HG02588 (cell line): ENCODE measurements around the gene VPS25.
"Not testable (repeated sequence)": the region's sequence is repeated elsewhere in the genome, so short reads cannot be mapped to it uniquely, and the experiment has no call there.

Experiments
- ATAC-seq: cut with Tn5 transposase; IDR thresholded peaks from one replicate; pipeline ENCODE4 v1.9.1; 2021; ENCODE audit warnings: mild to moderate bottlenecking, moderate library complexity; ENCODE audit not compliant: unreplicated experiment

The VPS25 gene

GRCh38 chr17:42767512-42767911, 5.7 kb upstream of the VPS25 start:
- ATAC-seq: no peak

- not testable (repeated sequence) for ATAC-seq
These were observed 5.2 kb upstream of the VPS25 start for GRCh38 chr17:42768006-42768405.

- ATAC-seq: not testable (repeated sequence)
These were observed 3.3 kb upstream of the VPS25 start for GRCh38 chr17:42769964-42770363.

DNA sequence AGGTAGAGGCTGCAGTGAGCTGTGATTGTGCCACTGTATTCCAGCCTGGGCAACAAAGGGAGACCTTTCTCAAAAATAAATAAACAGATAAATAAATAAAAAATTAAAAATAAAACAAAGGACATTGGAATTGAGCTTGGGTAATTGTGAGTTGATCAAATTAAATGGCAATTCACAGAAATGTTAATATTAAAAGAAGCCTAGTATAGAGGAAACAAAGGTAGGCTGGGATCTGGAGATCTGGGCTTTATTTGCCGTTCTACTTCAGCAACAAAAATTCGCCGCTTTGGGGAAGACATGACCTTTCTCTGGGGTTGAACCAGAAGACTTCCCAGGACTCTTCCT, 332 bp upstream of the VPS25 start:
- no peak for ATAC-seq

- no peak for ATAC-seq
These were observed 957 bp downstream of the VPS25 start for GRCh38 chr17:42774066-42774745.

DNA sequence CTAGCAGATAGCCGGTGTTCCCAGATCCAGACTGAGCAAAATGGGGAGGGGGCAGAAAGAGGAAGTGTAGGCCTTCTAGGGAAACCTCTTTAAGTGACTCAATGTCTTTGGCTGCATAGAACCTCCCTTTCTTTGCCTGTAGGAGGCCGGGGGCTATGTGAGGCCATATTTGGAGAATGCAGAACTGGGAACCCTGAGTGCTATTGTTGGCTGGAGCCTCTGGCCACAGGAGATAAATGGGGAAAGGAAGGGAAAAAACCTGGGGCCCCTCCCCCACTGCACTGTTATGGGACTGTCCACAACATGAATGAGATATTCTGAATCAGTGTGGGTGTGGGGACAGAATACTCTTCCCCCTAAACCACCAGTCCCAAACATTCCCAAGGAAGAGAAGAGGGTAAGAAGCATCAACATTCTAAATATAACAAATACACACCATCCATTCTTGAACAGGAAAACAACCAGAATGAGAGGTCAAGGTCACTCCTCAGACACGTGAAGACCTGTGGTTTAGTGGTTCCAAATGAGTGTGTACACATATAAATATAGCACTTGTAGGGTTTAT, 2.4 kb downstream of the VPS25 start:
- no peak for ATAC-seq

GRCh38 chr17:42778570-42778969, 5.3 kb downstream of the VPS25 start:
- no peak for ATAC-seq

DNA sequence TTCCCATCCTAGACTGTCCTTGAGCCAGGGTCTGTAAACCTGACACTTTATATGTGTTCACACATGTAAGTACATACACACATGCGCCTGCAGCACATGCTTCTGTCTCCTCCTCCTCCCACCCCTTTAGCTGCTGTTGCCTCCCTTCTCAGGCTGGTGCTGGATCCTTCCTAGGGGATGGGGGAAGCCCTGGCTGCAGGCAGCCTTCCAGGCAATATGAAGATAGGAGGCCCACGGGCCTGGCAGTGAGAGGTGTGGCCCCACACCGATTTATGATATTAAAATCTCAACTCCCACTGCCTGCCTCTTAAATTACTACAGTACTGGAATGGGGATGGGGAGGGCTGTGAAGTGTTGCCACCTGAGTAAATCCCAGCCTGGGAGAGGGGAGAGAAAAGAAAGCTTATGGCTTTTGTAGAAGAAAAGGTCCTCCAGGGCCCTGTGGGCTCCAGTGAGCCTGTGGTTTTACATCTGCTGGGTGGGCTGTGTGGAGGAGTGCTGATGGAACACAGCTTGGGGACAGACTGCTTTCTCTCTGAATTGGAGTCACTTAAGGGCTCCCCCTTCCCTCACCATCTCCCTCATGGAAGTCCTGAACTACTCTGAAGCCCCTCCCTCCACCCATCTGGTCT, 6.2 kb downstream of the VPS25 start:
- no peak for ATAC-seq

- no peak for ATAC-seq
These were observed 6.9 kb downstream of the VPS25 start, which contains the start of gene WNK4 for GRCh38 chr17:42779936-42780850. WNK4 (plus strand) TSS chr17:42780610; CDS start chr17:42780699, 89 bp downstream.

DNA sequence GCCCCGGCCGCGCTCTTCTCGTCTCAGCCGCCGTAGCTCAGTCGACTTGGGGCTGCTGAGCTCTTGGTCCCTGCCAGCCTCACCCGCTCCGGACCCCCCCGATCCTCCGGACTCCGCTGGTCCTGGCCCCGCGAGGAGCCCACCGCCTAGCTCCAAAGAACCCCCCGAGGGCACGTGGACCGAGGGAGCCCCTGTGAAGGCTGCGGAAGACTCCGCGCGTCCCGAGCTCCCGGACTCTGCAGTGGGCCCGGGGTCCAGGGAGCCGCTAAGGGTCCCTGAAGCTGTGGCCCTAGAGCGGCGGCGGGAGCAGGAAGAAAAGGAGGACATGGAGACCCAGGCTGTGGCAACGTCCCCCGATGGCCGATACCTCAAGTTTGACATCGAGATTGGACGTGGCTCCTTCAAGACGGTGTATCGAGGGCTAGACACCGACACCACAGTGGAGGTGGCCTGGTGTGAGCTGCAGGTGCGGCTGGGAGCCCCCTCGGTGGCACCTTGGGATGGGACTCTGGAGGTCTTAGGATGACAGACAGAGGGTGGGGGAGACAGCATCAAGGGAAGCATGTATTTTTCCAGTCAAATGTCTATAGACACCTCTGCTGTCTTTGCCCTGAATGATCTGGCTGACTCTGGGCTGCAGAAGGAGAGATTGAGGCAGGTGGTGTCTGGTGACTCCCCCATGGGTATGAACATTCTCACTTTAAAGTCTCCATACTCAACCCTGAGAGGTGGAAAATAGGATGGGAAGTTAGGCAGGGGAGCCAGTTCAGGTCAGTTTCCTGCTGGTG, 7.8 kb downstream of the VPS25 start:
- ATAC-seq: no peak

- no peak for ATAC-seq
These were observed 8.5 kb downstream of the VPS25 start for GRCh38 chr17:42781639-42782165.

GRCh38 chr17:42782166-42783061, 9.2 kb downstream of the VPS25 start:
- no peak for ATAC-seq

DNA sequence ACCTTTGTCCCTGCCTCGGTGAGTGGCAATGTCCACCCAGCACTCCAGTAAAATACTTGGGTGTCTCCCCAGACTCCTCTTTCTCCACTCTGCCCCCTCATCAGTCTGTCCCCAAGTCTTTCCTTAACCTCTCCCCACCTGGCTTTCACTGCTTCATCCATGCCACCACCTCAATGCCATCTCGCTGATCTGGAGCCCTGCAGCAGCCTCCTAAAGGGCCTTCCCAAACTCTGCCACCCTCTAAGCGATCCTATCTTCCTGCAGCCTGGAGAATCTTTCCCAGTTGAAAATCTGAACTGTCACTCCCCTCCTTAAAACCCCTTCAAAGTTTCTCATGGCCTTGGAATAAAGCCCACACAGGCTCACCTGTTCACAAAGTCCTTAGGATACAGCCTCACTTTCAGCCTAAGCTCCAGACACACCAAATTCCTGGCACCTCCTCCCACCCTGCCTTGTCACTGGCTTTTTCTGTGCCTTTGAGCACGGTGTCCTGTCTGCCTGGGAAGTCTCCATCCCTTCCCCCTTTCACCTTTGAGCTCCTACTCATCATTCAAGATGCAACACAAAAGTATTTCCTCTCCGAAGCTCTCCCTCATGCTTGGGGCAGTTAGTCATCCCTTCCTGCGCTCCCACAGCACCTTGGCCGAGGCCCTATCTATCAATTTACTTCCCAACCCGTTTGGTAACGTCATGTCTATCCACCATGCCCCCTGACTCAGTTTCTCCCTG, 10.0 kb downstream of the VPS25 start:
- ATAC-seq: no peak

- no peak for ATAC-seq
These were observed 10.5 kb downstream of the VPS25 start for GRCh38 chr17:42783791-42784138.

DNA sequence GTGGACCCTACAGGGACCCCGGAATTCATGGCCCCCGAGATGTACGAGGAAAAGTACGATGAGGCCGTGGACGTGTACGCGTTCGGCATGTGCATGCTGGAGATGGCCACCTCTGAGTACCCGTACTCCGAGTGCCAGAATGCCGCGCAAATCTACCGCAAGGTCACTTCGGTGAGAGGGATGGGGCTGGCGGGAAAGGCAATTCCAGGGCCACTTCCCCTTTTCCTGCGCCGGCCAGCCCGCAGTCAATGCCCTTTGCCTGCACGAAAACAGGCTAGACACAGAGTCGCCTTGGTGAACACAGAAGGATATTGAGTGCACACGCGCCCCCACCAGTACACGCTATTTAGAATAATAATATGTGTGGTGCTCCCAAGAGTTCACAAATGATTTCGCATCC, 11.2 kb downstream of the VPS25 start:
- no peak for ATAC-seq

DNA sequence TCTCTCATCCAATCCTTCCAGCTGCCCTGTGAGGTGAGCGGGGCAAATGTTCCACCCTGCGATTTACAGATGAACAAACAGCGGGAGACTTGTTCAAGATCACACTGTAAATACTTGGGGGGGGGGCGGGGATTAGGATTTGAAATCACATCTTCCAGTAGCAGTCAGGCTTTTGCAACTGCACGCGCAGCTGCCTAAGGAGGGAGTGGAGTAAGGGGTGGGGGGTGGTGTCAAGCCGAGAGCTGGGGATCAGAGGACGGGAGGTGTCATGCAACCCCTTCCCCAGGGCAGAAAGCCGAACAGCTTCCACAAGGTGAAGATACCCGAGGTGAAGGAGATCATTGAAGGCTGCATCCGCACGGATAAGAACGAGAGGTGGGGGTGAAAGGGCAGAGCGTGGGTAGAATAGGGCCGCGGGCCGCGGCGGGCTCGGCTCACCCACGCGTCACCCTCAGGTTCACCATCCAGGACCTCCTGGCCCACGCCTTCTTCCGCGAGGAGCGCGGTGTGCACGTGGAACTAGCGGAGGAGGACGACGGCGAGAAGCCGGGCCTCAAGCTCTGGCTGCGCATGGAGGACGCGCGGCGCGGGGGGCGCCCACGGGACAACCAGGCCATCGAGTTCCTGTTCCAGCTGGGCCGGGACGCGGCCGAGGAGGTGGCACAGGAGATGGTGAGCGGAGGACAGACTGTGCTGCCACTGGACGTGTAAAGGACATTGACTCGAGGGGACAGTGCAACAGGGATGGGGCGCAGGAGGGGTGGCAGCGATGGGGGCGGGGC, 11.8 kb downstream of the VPS25 start:
- ATAC-seq: no peak

DNA sequence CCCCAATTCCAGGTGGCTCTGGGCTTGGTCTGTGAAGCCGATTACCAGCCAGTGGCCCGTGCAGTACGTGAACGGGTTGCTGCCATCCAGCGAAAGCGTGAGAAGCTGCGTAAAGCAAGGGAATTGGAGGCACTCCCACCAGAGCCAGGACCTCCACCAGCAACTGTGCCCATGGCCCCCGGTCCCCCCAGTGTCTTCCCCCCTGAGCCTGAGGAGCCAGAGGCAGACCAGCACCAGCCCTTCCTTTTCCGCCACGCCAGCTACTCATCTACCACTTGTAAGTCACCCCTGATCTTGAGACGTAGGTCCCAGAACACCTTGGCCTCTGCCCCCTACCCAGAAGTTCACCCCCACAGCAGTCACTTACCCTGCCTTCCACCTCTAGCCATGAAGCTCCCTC, 14.0 kb downstream of the VPS25 start:
- no peak for ATAC-seq

GRCh38 chr17:42791948-42792347, 18.7 kb downstream of the VPS25 start:
- no peak for ATAC-seq
